OCI-LY1 (cell line): ENCODE results near the gene VPS37C.

Source experiments
- H2AFZ ChIP-seq: fragments of 200-600 bp; sonication (generic), shearing (Covaris generic); 2 replicates; pipeline ENCODE4 v1.6.0; 2014; ENCODE audit warnings: antibody characterized with exemption, mild to moderate bottlenecking, low read length
- H3F3A ChIP-seq: fragments of 200-600 bp; sonication (generic), shearing (Covaris generic); 2 replicates; pipeline ENCODE4 v1.6.0; 2014; ENCODE audit warnings: mild to moderate bottlenecking, antibody characterized with exemption, low read length, moderate library complexity; ENCODE audit not compliant: insufficient read depth
- H3K27ac ChIP-seq: fragments of 200-600 bp; sonication (generic); 2 replicates; pipeline ENCODE4 v1.5.1; 2014; ENCODE audit warnings: low read length, mixed run types, mild to moderate bottlenecking, low read depth; ENCODE audit not compliant: poor library complexity, severe bottlenecking
- H3K27me3 ChIP-seq: fragments of 200-600 bp; sonication (generic); 2 replicates; pipeline ENCODE4 v1.6.0; 2014; ENCODE audit warnings: antibody characterized with exemption, mild to moderate bottlenecking, low read length, moderate library complexity; ENCODE audit not compliant: insufficient read depth
- H3K36me3 ChIP-seq: fragments of 200-600 bp; sonication (generic); 2 replicates; pipeline ENCODE4 v1.6.1; 2014; ENCODE audit warnings: mild to moderate bottlenecking, antibody characterized with exemption, low read length, moderate library complexity, mixed read lengths; ENCODE audit not compliant: insufficient read depth
- H3K4me1 ChIP-seq: fragments of 200-600 bp; sonication (generic); 2 replicates; pipeline ENCODE4 v1.5.1; 2014; ENCODE audit warnings: mild to moderate bottlenecking, low read length, moderate library complexity; ENCODE audit not compliant: insufficient read depth, severe bottlenecking
- H3K4me2 ChIP-seq: fragments of 200-600 bp; sonication (generic), shearing (Covaris generic); 2 replicates; pipeline ENCODE4 v1.6.1; 2014; ENCODE audit warnings: low read length
- H3K4me3 ChIP-seq: fragments of 200-600 bp; sonication (generic); 2 replicates; pipeline ENCODE4 v1.5.1; 2014; ENCODE audit warnings: low read length, low read depth, mild to moderate bottlenecking, mixed read lengths; ENCODE audit not compliant: poor library complexity, severe bottlenecking
- H3K79me2 ChIP-seq: fragments of 200-600 bp; shearing (Covaris generic); 2 replicates; pipeline ENCODE4 v1.6.1; 2016; ENCODE audit warnings: mixed run types, low read length, mixed read lengths; ENCODE audit not compliant: insufficient read depth
- H3K9ac ChIP-seq: fragments of 200-600 bp; sonication (generic), shearing (Covaris generic); 2 replicates; pipeline ENCODE4 v1.6.1; 2014; ENCODE audit warnings: mild to moderate bottlenecking, low read length, mixed read lengths
- H3K9me2 ChIP-seq: fragments of 200-600 bp; sonication (generic), shearing (Covaris generic); 2 replicates; pipeline ENCODE4 v1.6.1; 2014; ENCODE audit warnings: low read depth, mild to moderate bottlenecking, low read length, mixed read lengths
- H3K9me3 ChIP-seq: fragments of 200-600 bp; shearing (Covaris generic); 2 replicates; pipeline ENCODE4 v1.6.1; 2014; ENCODE audit warnings: low read length, mixed read lengths
- H4K20me1 ChIP-seq: fragments of 200-600 bp; sonication (generic), shearing (Covaris generic); 2 replicates; pipeline ENCODE4 v1.6.0; 2016; ENCODE audit warnings: mild to moderate bottlenecking, low read length; ENCODE audit not compliant: insufficient read depth
- EZH2 ChIP-seq: fragments of 200-600 bp; sonication (generic), shearing (Covaris generic); IDR thresholded peaks from 2 replicates; pipeline ENCODE4 v1.8.0; 2017; ENCODE audit warnings: borderline replicate concordance, mixed run types, mild to moderate bottlenecking, antibody characterized with exemption, low read length, moderate library complexity, mixed read lengths
- TF ChIP-seq, protein P1 (sequence below): fragments of 200-600 bp; sonication (generic), shearing (Covaris generic); IDR thresholded peaks from 2 replicates; pipeline ENCODE4 v1.5.1; 2017; ENCODE audit warnings: mild to moderate bottlenecking, antibody characterized with exemption, low read length, moderate library complexity, mixed read lengths

Gene VPS37C

DNA sequence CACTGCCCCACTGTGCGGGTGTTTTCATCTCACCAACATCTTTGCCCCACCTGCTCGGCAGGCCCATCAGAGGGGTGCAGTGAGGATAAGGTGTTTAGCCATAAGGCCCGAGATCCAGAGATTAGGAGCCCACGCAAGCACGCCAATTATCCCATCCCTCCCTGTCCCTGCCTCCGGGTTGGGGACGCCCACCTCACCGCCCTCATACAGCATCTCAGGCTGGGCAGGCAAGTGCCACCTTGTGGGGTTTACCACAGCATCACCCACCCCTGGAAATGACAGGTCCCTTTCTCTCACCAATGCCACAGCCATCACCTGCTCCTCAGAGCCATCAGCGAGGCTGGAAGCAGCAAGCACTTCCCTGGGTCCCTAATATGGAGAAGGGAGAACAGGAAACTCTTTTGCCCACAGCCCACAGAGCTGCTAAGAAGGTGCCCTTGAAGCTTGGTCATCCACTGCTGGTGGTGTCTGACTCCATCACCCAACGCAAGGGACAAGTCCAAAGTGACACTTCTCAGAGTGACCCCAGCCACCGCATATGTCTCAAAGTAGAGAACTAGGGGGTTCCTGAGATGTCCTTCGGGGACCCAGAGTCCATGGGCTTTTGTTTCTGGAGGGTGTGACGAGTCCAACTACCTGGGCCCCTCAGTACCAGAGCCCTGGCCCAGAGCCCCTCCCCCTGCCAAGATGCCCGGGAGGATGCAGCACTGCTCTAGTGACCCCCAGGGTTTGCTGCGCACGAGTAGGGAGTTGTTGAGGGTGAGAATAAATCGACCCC is 15.8 kb downstream of the VPS37C start:
- H3K4me3 ChIP-seq = no peak overlapping the region
- TF ChIP-seq, protein P1, sequence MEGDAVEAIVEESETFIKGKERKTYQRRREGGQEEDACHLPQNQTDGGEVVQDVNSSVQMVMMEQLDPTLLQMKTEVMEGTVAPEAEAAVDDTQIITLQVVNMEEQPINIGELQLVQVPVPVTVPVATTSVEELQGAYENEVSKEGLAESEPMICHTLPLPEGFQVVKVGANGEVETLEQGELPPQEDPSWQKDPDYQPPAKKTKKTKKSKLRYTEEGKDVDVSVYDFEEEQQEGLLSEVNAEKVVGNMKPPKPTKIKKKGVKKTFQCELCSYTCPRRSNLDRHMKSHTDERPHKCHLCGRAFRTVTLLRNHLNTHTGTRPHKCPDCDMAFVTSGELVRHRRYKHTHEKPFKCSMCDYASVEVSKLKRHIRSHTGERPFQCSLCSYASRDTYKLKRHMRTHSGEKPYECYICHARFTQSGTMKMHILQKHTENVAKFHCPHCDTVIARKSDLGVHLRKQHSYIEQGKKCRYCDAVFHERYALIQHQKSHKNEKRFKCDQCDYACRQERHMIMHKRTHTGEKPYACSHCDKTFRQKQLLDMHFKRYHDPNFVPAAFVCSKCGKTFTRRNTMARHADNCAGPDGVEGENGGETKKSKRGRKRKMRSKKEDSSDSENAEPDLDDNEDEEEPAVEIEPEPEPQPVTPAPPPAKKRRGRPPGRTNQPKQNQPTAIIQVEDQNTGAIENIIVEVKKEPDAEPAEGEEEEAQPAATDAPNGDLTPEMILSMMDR = no peak
- TF ChIP-seq EZH2 = no peak
- H3K79me2 ChIP-seq = no peaks in the 10 kb centered on the region
- peaks cover 21% of the 10 kb centered on the region for H3K4me1 ChIP-seq
- no peak overlapping the region for H2AFZ ChIP-seq
- H4K20me1 ChIP-seq = no peaks in the 10 kb centered on the region
- H3K4me2 ChIP-seq = no peak overlapping the region
- H3K27me3 ChIP-seq = no peaks in the 10 kb centered on the region
- H3F3A ChIP-seq = no peaks in the 10 kb centered on the region
- H3K9me3 ChIP-seq = no peaks in the 10 kb centered on the region
- no peaks in the 10 kb centered on the region for H3K36me3 ChIP-seq
- no peaks in the 10 kb centered on the region for H3K9me2 ChIP-seq
- H3K27ac ChIP-seq = no peak overlapping the region
- no peak overlapping the region for H3K9ac ChIP-seq

DNA sequence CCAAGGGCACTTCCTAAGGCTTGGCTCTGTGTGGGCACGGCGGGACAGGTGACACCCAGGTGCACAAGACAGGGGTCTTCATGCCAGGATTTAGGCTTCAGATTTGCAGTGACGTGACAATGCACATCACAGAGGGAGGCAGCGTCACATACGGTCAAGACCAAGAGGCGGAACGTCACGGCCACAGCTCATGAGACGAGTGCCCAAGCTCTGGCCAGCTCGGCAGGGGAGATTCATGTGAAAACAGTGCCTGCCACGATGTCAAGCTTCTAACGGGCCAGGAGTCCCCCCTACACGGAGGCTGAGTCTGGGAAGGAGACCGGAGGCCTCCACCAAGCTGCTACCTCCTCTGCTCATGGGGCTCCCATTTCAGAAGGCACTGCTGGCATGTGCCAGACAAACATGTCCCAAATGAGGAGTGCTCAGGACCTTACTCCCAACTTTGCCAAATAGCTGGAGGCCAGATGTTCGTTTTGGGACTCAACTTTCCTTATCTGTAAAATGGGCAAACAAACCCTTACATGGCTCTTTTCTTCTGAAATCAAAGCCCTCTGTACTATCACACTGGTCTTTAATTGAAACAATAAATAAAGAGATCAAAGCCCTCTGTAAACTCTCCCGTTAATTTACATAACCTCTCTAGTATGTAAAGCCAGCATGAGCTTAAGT is 16.6 kb downstream of the VPS37C start:
- TF ChIP-seq, protein P1 = no peak
- TF ChIP-seq EZH2 = no peak
- no peaks in the 10 kb centered on the region for H4K20me1 ChIP-seq
- H3K27me3 ChIP-seq = no peaks in the 10 kb centered on the region
- no peak overlapping the region for H3K9ac ChIP-seq
- no peaks in the 10 kb centered on the region for H3K9me3 ChIP-seq
- no peaks in the 10 kb centered on the region for H3F3A ChIP-seq
- H3K36me3 ChIP-seq = no peaks in the 10 kb centered on the region
- H3K4me3 ChIP-seq = no peak overlapping the region
- no peak overlapping the region for H3K4me2 ChIP-seq
- H3K79me2 ChIP-seq = no peaks in the 10 kb centered on the region
- H3K9me2 ChIP-seq = no peaks in the 10 kb centered on the region
- no peak overlapping the region for H2AFZ ChIP-seq
- no peak overlapping the region for H3K27ac ChIP-seq
- H3K4me1 ChIP-seq = peaks cover 21% of the 10 kb centered on the region

DNA sequence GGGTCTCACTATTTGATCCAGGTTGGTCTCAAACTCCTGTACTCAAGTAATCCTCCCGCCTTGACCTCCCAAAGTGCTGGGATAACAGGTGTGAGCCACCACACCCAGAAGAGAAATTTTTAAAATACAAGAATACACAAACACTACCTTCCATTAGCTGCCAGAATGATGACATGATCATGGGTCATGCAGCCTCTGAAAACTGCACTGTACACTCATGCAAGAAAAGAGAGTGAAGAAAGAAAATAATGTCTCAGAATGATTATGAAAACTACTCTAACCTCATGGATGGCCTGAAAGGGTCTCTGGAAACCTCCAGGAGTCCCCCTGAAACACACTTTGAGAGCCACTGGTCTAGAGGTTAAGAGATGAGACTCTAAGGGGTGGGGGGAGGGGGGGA is 18.8 kb downstream of the VPS37C start:
- no peaks in the 10 kb centered on the region for H3K9me3 ChIP-seq
- H3K4me1 ChIP-seq = peaks cover 21% of the 10 kb centered on the region
- no peak overlapping the region for H3K9ac ChIP-seq
- no peaks in the 10 kb centered on the region for H3F3A ChIP-seq
- no peak overlapping the region for H3K4me2 ChIP-seq
- H3K27ac ChIP-seq = no peak overlapping the region
- no peaks in the 10 kb centered on the region for H3K9me2 ChIP-seq
- H3K79me2 ChIP-seq = no peaks in the 10 kb centered on the region
- H4K20me1 ChIP-seq = no peaks in the 10 kb centered on the region
- no peak overlapping the region for H2AFZ ChIP-seq
- TF ChIP-seq, protein P1 = no peak
- no peak overlapping the region for H3K4me3 ChIP-seq
- H3K27me3 ChIP-seq = no peaks in the 10 kb centered on the region
- H3K36me3 ChIP-seq = no peaks in the 10 kb centered on the region
